ENCODE results near the gene MACROH2A2. TPM values are rescaled to one million over a fixed set of nuclear protein-coding genes. Genes with fewer than 3 reads are reported as not detected.

The MACROH2A2 gene
- total and polyA plus RNA-seq, 2 of the 13 experiments (the other 11 are each of a cell fraction or from before 2014, with no cell fraction given) = 9.8 to 43.1 TPM

- H3K36me3 ChIP-seq (replicated peaks in 1 of 2; ENCODE audit: control insufficient read depth in 1 of 2, insufficient read depth in 2 of 2, low read length in 2 of 2) = no peaks in the 10 kb centered on the region; a peak in 2 of 5 replicates
- 98% methylated on average over 10 of the region's 11 CpGs for WGBS (ENCODE audit: low lambda C conversion rate)
- no TSS peak for BruUV-seq (replicated peaks)
- no peak overlapping the region for H2AFZ ChIP-seq (ENCODE audit: low read length)
- CTCF ChIA-PET (ENCODE audit: low intra/inter-chr PET ratio, low total read pairs) = no interaction called here
- H3K9ac ChIP-seq (ENCODE audit: insufficient read depth, low read depth, low read length) = no peak overlapping the region
- H3K4me1 ChIP-seq (ENCODE audit: insufficient read depth, low read length) = no peaks in the 10 kb centered on the region
- H4K20me1 ChIP-seq (ENCODE audit: insufficient read depth, low read length) = no peaks in the 10 kb centered on the region
- no peak overlapping the region for H3K4me3 ChIP-seq (replicated peaks in 1 of 3; ENCODE audit: insufficient read depth in 1 of 3, low read depth in 2 of 3, low read length in 3 of 3)
- H3K9me3 ChIP-seq (ENCODE audit: low read length) = no peaks in the 10 kb centered on the region
- H3K4me2 ChIP-seq (ENCODE audit: low read depth, low read length) = no peak overlapping the region
- ATAC-seq = no peak
- no peak for FAIRE-seq
- TF ChIP-seq ETV6 (CRISPR knock-in tag; conservative IDR thresholded peaks at IDR 0.05) (no peak), AGO2 (optimal IDR thresholded peaks at IDR 0.05; ENCODE audit: low read depth, low read length) (peak; percentile 23), PHF20 (CRISPR knock-in tag; IDR thresholded peaks at IDR 0.05) (no peak), ZNF331 (CRISPR knock-in tag; IDR thresholded peaks at IDR 0.05) (no peak), SCMH1 (CRISPR knock-in tag; IDR thresholded peaks at IDR 0.05; ENCODE audit: borderline replicate concordance) (no peak)
- no peak for DNase-seq (ENCODE audit: low spot score)
- POLR2A ChIA-PET = no interaction called here
- intact Hi-C loops (cut with micrococcal nuclease; ENCODE audit: unreplicated experiment) = no loop called here
- no peaks in the 10 kb centered on the region for H3K27me3 ChIP-seq (ENCODE audit: control insufficient read depth in 1 of 2, insufficient read depth in 2 of 2, low read length in 2 of 2)
- no peak overlapping the region for H3K27ac ChIP-seq (ENCODE audit: extremely low read length, insufficient read depth, low read length)
- in situ Hi-C loops (cut with HindIII; ENCODE audit: extremely low pct_ligation_motif_present, low pct_unique_long_range_greater_than_20kb) = no loop called here
- H3K79me2 ChIP-seq (ENCODE audit: insufficient read depth, low read length) = no peaks in the 10 kb centered on the region
Observed at GRCh38 chr10:70070834-70071233, 18.2 kb downstream of the MACROH2A2 start.

GRCh38 chr10:70074165-70074564, 21.5 kb downstream of the MACROH2A2 start:
- no TSS peak for BruUV-seq (replicated peaks)
- Histone ChIP-seq H3K4me2 (ENCODE audit: low read depth, low read length) (no peak overlapping the region), H3K27me3 (ENCODE audit: control insufficient read depth in 1 of 2, insufficient read depth in 2 of 2, low read length in 2 of 2) (no peaks in the 10 kb centered on the region), H3K4me1 (ENCODE audit: insufficient read depth, low read length) (no peaks in the 10 kb centered on the region), H4K20me1 (ENCODE audit: insufficient read depth, low read length) (no peaks in the 10 kb centered on the region), H3K9me3 (ENCODE audit: low read length) (no peaks in the 10 kb centered on the region), H3K27ac (ENCODE audit: extremely low read length, insufficient read depth, low read length) (no peak overlapping the region), H3K36me3 (replicated peaks in 1 of 2; ENCODE audit: control insufficient read depth in 1 of 2, insufficient read depth in 2 of 2, low read length in 2 of 2) (peaks cover 0 to 19% of the 10 kb centered on the region in 2 experiments; a peak in 4 of 5 replicates), H3K9ac (ENCODE audit: insufficient read depth, low read depth, low read length) (no peak overlapping the region), H2AFZ (ENCODE audit: low read length) (no peak overlapping the region), H3K79me2 (ENCODE audit: insufficient read depth, low read length) (no peaks in the 10 kb centered on the region), H3K4me3 (replicated peaks in 1 of 3; ENCODE audit: insufficient read depth in 1 of 3, low read depth in 2 of 3, low read length in 3 of 3) (no peak overlapping the region)
- WGBS (ENCODE audit: low lambda C conversion rate) = 96% methylated on average over 2 of the region's 2 CpGs
- DNase-seq (ENCODE audit: low spot score) (no peak), FAIRE-seq (no peak), ATAC-seq (no peak)
- in situ Hi-C loops (cut with HindIII; ENCODE audit: extremely low pct_ligation_motif_present, low pct_unique_long_range_greater_than_20kb) = no loop called here
- TF ChIP-seq MAFK (conservative IDR thresholded peaks at IDR 0.05 in 1 of 2, IDR thresholded peaks at IDR 0.05 in 1 of 2; ENCODE audit: low read length in 2 of 2) (peak; percentile 34 to 41; a peak in 3 of 4 replicates), MAFF (IDR thresholded peaks at IDR 0.05; ENCODE audit: low read depth, low read length) (peak; percentile 42), ZSCAN21 (CRISPR knock-in tag; IDR thresholded peaks at IDR 0.05; ENCODE audit: borderline replicate concordance) (no peak)
- intact Hi-C loops (cut with micrococcal nuclease; ENCODE audit: unreplicated experiment) = no loop called here
- POLR2A ChIA-PET = no interaction called here
- CTCF ChIA-PET (ENCODE audit: low intra/inter-chr PET ratio, low total read pairs) = no interaction called here
